ENCODE data around the gene GOLT1B. TPM values are rescaled to one million over a fixed set of nuclear protein-coding genes. Genes with fewer than 3 reads are reported as not detected.
A peak's percentile ranks its signal among the peaks of the same experiment; 100 is the strongest.

The GOLT1B gene
- total and polyA plus RNA-seq, 9 of the 15 experiments (the other 6 are each of a cell fraction or from before 2014, with no cell fraction given) = 9.4 to 66.1 (median 26.7) TPM

GRCh38 chr12:21523148-21523547 is 21.6 kb downstream of the GOLT1B start (continued):
- TF ChIP-seq ZNF695 (CRISPR knock-in tag; IDR thresholded peaks at IDR 0.05) (no peak), HIVEP1 (CRISPR knock-in tag; IDR thresholded peaks at IDR 0.05) (no peak), SNRNP70 (optimal IDR thresholded peaks at IDR 0.05; ENCODE audit: low read depth, low read length) (no peak), MTA1 (IDR thresholded peaks at IDR 0.05; ENCODE audit: borderline replicate concordance) (no peak), ZNF316 (IDR thresholded peaks at IDR 0.05) (no peak), NBN (IDR thresholded peaks at IDR 0.05; ENCODE audit: low read depth) (no peak), PCBP1 (IDR thresholded peaks at IDR 0.05; ENCODE audit: low read depth, low read length, poor library complexity, severe bottlenecking) (no peak), ZNF445 (CRISPR knock-in tag; IDR thresholded peaks at IDR 0.05; ENCODE audit: low read depth) (no peak), NEUROD1 (IDR thresholded peaks at IDR 0.05; ENCODE audit: borderline replicate concordance, low read depth, low read length, partially characterized antibody) (no peak)

- CTCF ChIA-PET (ENCODE audit: low intra/inter-chr PET ratio) = no interaction called here
- BruUV-seq (replicated peaks) = no TSS peak
- H3K4me3 ChIP-seq = no peak within 1 kb of the TSS
- in situ Hi-C loops (cut with MboI) (no loop called here), intact Hi-C loops (cut with micrococcal nuclease) (no loop called here)
- H3K9me3 ChIP-seq (replicated peaks; ENCODE audit: control insufficient read depth, insufficient read depth, low read depth, low read length) = no peaks in the 10 kb centered on the region
- DNase-seq (ENCODE audit: extremely low read depth in 1 of 4, low spot score in 3 of 4) (no peak), ATAC-seq (no peak), FAIRE-seq (no peak)
- peaks cover 0 to 8% of the 10 kb centered on the region in 2 experiments; a peak in 2 of 5 replicates for H3K4me1 ChIP-seq (replicated peaks in 1 of 2; ENCODE audit: control insufficient read depth in 2 of 2, insufficient read depth in 2 of 2, low read length in 2 of 2)
- 44% methylated on average over 1 of the region's 1 CpG for WGBS (ENCODE audit: insufficient coverage, low coverage, missing lambda C conversion rate)
- H3K9me1 ChIP-seq (ENCODE audit: control insufficient read depth, insufficient read depth, low read length) = no peaks in the 10 kb centered on the region
- peaks cover 4 to 13% of the 10 kb centered on the region in 2 experiments; a peak in 3 of 5 replicates for H3K27me3 ChIP-seq (ENCODE audit: control insufficient read depth in 2 of 2, insufficient read depth in 2 of 2, low read length in 2 of 2)
- no peak within 1 kb of the TSS for H2AFZ ChIP-seq (ENCODE audit: low read depth, low read length)
- no peak within 1 kb of the TSS for H3K27ac ChIP-seq (ENCODE audit: extremely low read depth, low read depth, low read length)
- H3K79me2 ChIP-seq (ENCODE audit: control insufficient read depth, insufficient read depth, low read length) = no peaks in the 10 kb centered on the region
- H3K4me2 ChIP-seq (ENCODE audit: insufficient read depth, low read length) = no peak within 1 kb of the TSS
- no peak within 1 kb of the TSS for H3K9ac ChIP-seq (ENCODE audit: insufficient read depth in 1 of 2, low read depth in 2 of 2, low read length in 2 of 2)
- POLR2A ChIA-PET = interaction anchor here (0.6 kb wide), 1 partner anchor 23 kb away, joined by 3 read pairs; no protein-coding TSS in a partner anchor
- no peaks in the 10 kb centered on the region for H3K36me3 ChIP-seq (ENCODE audit: control insufficient read depth, insufficient read depth, low read length)
- H4K20me1 ChIP-seq (replicated peaks; ENCODE audit: control insufficient read depth, insufficient read depth, low read length) = no peaks in the 10 kb centered on the region
- TF ChIP-seq ZNF175 (CRISPR knock-in tag; IDR thresholded peaks at IDR 0.05; ENCODE audit: low read depth) = 0 out of 2 replicates have a peak, but pooled peaks have one; percentile 14
- peak; percentile 46; the same call in 1 of the 2 replicates for TF ChIP-seq CEBPG (CRISPR knock-in tag; IDR thresholded peaks at IDR 0.05)
- peak; percentile 77 to 96 for TF ChIP-seq CEBPG (tag; conservative IDR thresholded peaks at IDR 0.05 in 1 of 2, IDR thresholded peaks at IDR 0.05 in 1 of 2)
- peak; percentile 75 for TF ChIP-seq ATF4 (CRISPR knock-in tag; IDR thresholded peaks at IDR 0.05)
- no peak for TF ChIP-seq TBL1XR1 (IDR thresholded peaks at IDR 0.05; ENCODE audit: low read length in 2 of 2)
- TF ChIP-seq GABPA (tag; conservative IDR thresholded peaks at IDR 0.05; ENCODE audit: low read depth) = 0 out of 2 replicates have a peak, but pooled peaks have one; percentile 22
- no peak for TF ChIP-seq POLR2G (IDR thresholded peaks at IDR 0.05; ENCODE audit: low read depth, low read length)
- peak; percentile 54 for TF ChIP-seq ETV1 (tag; conservative IDR thresholded peaks at IDR 0.05; ENCODE audit: low read depth)
- TF ChIP-seq RCOR1 (IDR thresholded peaks at IDR 0.05; ENCODE audit: borderline replicate concordance in 1 of 2, low read depth in 2 of 2, low read length in 2 of 2) = 0 out of 4 replicates have a peak, but pooled peaks of 1 of the 2 experiments have one; percentile 10
- TF ChIP-seq POLR2AphosphoS5 (IDR thresholded peaks at IDR 0.05; ENCODE audit: control insufficient read depth, insufficient read depth, low read depth, low read length) = no peak
- TF ChIP-seq ZNF77 (CRISPR knock-in tag; IDR thresholded peaks at IDR 0.05) = no peak
- no peak for TF ChIP-seq NFATC3 (IDR thresholded peaks at IDR 0.05)
- 0 out of 2 replicates have a peak, but pooled peaks have one; percentile 21 for TF ChIP-seq JUND (IDR thresholded peaks at IDR 0.05; ENCODE audit: borderline replicate concordance, low read depth, low read length)
- TF ChIP-seq JUND (tag; IDR thresholded peaks at IDR 0.05; ENCODE audit: borderline replicate concordance, low read depth, low read length) = peak; percentile 21; the same call in 1 of the 3 replicates
- peak; percentile 87 for TF ChIP-seq MEIS2 (IDR thresholded peaks at IDR 0.05; ENCODE audit: partially characterized antibody)
These were observed 24.5 kb downstream of the GOLT1B start, which contains the start of gene SPX for GRCh38 chr12:21526053-21526452. Gene SPX (plus strand): TSS chr12:21526296. CDS start chr12:21526473, 177 bp downstream.

Data from K562 (cell line).